Renal pelvis (tissue), 4 donors: ENCODE measurements around the gene SCFD2. TPM values are rescaled to one million over a fixed set of nuclear protein-coding genes. Genes with fewer than 3 reads are reported as not detected.
"Not testable (repeated sequence)": the region's sequence is repeated elsewhere in the genome, so short reads cannot be mapped to it uniquely, and the experiment has no call there.

Experiments
- DNase-seq: peaks from one replicate; pipeline ENCODE4 v3.0.0-alpha.2; 2013
- polyA plus RNA-seq, 3 donors: library from polyadenylated mRNA; unstranded; fragments of 120-200 nt; gene quantifications; one replicate each; pipeline ENCODE4 v1.2.1, GENCODE V29; 2013; ENCODE audit not compliant: insufficient read length in 3 of 3

Gene SCFD2
- polyA plus RNA-seq, 3 donors = 13.7 to 14.5 (median 14.0) TPM

DNA sequence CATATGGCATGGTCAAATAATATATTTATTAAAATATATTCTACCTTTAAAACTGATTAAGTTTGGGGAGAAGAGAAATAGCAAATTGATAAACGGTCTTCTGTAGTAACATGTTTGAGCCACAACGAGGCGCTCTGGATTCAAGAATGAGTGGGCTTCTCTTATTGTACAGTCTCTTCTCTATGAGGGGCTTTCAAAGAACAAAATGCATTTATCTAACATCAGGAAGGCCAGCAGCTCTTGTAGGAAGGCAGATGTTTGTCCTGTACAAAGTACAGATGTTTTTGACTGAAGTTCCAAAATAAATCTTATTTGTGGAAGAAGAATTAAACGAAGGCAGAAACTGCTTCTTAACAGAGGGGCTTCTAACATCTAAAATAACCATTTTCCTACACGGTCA is 350.2 kb downstream of the SCFD2 start:
- DNase-seq = peak; percentile 65

GRCh38 chr4:53014881-53015280 is 351.0 kb downstream of the SCFD2 start:
- DNase-seq = no peak

GRCh38 chr4:53013873-53014775 is 351.7 kb downstream of the SCFD2 start:
- no peak for DNase-seq

DNA sequence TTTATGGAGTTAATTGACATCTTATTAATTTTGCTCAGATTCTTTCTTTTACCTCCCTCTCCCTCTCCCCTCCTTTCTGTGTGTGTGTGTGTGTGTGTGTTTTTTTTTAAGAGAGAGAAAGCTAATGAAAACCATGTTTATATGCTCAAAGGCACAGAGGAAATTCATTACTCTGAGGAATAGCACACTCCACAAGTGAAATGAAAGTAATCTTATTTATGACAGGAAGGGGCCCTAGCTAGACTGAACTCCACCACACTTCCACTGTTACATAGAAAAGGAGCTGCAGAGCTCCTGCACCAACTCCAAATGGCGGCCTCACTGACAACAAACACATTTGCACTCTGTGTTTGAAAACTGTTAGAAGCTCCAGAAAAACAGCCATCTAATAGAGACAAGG is 353.1 kb downstream of the SCFD2 start:
- peak; percentile 61 for DNase-seq

- no peak for DNase-seq
These were observed 354.5 kb downstream of the SCFD2 start for GRCh38 chr4:53011259-53011905.

DNA sequence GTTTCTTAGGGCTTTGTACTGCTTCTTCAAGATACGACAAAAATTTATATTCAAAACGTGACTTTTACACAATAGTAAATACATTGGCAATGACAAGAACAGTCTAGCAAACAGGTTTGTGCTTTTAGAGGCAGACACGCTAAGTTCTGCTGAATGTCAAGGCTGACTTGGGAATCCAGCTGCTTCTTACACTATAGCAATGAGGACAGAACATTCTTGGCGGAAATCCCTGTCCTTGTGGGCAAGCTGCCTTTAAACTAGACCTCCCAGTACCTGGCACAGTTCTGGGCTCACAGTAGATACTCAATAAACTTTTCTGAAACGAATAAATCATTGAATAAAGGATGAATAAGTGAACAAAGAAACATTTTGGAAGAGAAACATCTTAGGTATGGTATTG is 355.5 kb downstream of the SCFD2 start:
- no peak for DNase-seq

GRCh38 chr4:53009824-53010223 is 356.0 kb downstream of the SCFD2 start:
- no peak for DNase-seq

DNA sequence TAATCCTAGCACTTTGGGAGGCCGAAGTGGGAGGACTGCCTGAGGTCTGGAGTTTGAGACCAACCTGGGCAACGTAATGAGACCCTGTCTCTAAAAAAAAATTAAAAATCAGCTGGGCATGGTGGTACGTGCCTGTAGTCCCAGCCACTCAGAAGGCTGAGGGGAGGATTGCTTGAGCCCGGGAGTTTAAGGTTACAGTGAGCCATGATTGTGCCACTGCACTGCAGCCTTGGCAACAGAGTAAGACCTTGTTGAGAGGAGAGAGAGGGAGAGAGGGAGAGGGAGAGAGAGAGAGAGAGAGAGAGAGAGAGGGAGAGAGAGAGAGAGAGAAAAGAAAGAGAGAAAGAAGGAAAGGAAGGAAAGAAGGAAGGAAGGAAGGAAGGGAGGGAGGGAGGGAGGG is 358.8 kb downstream of the SCFD2 start:
- DNase-seq = no peak

DNA sequence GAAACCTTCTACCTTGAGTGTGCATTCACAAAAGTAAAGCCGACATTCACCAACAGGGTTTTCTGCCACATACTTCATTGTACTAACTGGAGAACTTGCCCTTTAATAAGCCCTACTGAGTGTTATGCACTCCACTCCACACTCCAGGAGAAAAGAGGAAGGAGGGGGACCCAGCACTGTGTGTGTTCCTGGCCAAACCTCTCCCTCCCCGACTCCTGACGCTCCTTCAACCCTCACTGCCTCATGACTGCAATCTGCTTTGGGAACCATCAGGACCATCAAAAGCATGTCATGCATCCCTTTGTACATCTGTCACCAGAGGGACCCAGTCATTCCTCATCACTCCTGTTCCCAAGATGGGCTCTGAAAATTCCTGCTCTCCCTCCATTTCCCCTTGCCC is 360.1 kb downstream of the SCFD2 start:
- no peak for DNase-seq

- DNase-seq = no peak
These were observed 360.7 kb downstream of the SCFD2 start for GRCh38 chr4:53005149-53005546.

DNA sequence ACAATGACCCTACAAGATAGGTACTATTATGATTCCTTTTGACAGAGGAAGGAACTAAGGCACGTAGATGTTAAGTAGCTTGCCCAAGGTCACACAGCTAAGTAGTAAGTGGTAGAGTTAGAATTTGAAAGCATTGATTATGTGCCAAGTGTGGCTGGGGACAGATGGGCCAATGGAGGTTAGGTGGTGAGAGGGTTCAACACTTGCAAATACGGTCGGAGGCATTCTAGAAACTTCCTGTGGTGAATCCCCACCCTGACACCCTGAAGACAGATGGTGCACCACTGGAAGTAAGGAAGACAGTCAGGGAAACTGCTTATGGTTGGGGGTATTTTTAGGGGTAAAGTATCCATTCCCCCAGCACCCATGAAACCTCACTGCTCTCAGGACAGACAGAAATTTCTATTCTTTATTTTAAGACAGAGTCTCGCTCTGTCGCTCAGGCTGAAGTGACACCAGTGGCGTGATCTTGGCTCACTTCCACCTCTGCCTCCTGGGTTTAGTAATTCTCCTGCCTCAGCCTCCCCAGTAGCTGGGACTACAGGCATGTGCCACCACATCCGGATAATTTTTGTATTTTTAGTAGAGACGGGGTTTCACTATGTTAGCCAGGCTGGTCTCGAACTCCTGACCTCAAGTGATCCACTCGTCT is 361.2 kb downstream of the SCFD2 start:
- no peak for DNase-seq

- DNase-seq = no peak
These were observed 361.9 kb downstream of the SCFD2 start for GRCh38 chr4:53003959-53004358.

DNA sequence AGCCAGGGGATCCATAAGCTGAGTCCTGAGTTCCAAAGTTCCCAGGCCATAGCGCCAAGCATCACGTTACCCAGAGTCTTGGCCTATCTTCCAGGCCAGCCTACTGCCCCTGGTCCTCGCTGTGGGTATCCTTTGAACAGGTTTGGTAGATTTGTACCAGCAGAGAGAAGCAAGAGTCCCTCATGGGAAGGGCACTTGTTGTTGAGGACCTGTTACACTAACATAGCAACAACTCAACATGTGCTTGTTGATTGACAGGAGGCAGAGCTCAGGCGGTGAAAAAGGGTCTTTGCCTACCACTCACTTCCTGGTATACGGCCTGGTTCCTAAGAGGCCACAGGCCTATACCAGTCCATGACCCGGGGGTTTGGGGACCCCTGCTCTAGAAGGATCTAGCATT is 365.3 kb downstream of the SCFD2 start:
- DNase-seq = no peak

DNA sequence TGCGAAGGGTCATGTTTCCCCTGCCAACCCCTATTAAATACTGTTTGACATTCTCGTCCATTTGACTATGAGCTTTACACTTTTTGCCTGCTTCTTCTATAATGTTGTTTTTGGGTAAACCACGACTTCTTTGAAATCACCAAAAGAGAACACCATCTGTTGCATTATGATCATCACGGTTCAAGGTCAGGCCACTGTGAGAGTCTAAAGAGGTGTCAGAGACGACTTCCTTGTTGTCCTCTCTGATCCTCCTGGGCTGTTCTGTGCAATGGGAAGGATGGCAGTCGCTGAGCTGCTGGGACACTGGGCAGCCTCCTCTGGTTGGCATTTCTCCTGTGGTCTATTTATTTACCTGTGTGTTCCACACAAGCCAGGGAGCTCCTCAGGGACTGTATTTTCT is 366.2 kb downstream of the SCFD2 start:
- no peak for DNase-seq

DNA sequence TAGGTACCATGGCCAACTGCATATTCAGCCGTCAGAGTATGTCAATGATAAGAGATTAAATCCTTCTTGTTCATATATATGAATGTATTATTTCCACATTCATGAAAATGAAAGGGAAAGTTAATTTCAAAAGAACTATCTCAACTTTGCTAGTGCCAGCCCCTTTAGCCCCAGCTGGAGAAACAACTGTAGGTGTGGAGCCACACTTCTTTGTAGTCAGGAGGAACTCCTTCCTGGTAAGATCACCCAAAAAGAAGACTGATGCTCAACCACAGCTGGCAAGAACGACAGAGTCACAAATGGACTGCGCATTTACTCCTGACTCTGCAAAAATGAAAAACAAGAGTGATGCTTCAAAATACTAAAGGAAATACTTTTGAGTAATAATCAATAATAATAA is 367.4 kb downstream of the SCFD2 start:
- no peak for DNase-seq

DNA sequence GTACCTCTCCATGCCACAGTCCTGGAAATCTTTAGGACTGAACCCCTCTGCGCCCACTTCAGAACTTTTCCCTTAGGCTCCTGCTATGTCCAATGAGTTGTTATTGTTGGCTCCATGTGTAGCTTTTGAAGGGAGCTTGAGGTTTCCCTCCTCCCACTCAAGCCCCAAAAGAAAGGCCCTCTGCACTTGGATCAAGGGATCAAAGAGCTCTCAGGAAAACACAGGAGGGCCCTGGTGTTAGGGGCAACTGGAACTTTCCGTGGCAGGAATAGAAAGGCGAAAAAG is 368.8 kb downstream of the SCFD2 start:
- DNase-seq = no peak

- DNase-seq = peak; percentile 77
These were observed 369.4 kb downstream of the SCFD2 start for GRCh38 chr4:52996261-52997131.

GRCh38 chr4:52995360-52996030 is 370.4 kb downstream of the SCFD2 start:
- no peak for DNase-seq

- DNase-seq = no peak
These were observed 371.3 kb downstream of the SCFD2 start for GRCh38 chr4:52994567-52994966.

GRCh38 chr4:52993771-52994170 is 372.1 kb downstream of the SCFD2 start:
- DNase-seq = no peak

DNA sequence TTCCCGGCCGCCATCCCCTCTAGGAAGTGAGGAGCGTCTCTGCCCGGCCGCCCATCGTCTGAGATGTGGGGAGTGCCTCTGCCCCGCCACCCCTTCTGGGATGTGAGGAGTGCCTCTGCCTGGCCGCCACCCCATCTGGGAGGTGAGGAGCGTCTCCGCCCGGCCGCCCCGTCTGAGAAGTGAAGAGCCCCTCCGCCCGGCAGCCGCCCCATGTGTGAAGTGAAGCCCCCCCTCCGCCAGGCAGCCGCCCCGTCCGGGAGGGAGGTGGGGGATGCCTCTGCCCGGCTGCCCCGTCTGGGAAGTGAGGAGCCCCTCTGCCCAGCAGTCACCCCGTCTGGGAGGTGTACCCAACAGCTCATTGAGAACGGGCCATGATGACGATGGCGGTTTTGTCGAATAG is 373.3 kb downstream of the SCFD2 start:
- DNase-seq = not testable (repeated sequence)

DNA sequence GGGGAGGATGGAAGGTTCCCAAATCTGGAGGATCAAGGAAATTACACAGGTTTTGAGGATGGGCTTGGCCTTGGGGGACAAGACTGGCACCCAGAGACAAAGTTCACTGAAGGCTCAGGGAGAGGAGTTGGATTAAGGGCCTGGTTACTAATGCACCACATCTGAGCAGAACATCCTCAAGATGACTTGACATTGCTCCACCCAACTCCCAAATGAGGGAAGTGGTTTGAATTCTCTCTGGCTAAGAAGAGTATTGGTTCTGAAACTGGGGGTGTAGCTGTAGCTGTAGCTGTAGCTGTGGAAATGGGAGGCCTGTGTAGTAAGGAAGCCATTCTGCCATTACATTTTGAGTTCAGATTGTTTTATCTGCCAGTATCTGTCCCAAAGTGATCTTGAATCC is 374.4 kb downstream of the SCFD2 start:
- no peak for DNase-seq
